SK-N-SH (cell line): ENCODE measurements around the gene LANCL2. TPM values are rescaled to one million over a fixed set of nuclear protein-coding genes. Genes with fewer than 3 reads are reported as not detected.

ENCODE experiments used
- CTCF ChIA-PET: fragments of 300-600, 350-600 bp; formaldehyde crosslinking; extraction: SDS; loops from one replicate; lab custom pipeline; 2021; lab: Yijun Ruan, JAX
- POLR2A ChIA-PET: fragments of 350-600 bp; sonication (Branson Sonifier 250); formaldehyde crosslinking; extraction: SDS; loops from one replicate; lab custom pipeline; 2020; ENCODE audit warnings: antibody characterized with exemption, inconsistent platforms; lab: Yijun Ruan, JAX
- DNase-seq: peaks from one replicate; pipeline ENCODE4 v3.0.0; 2012
- H2AFZ ChIP-seq: fragments of 200-600 bp; sonication (generic); 2 replicates; pipeline ENCODE4 v1.8.1; 2016; ENCODE audit warnings: antibody characterized with exemption, mild to moderate bottlenecking, low read depth
- H3F3A ChIP-seq: fragments of 200-600 bp; sonication (generic); replicated peaks from 2 replicates; pipeline ENCODE3; 2016; ENCODE audit warnings: antibody characterized with exemption, mild to moderate bottlenecking; ENCODE audit not compliant: insufficient read depth
- H3K27ac ChIP-seq, 2 experiments: fragments of 200-500 bp in 1 of 2; fragments of 200-600 bp in 1 of 2; sonication (Bioruptor generic) in 1 of 2; sonication (generic), shearing (Covaris generic) in 1 of 2; 2 replicates each; pipeline versions ENCODE4 v1.5.1 to v1.6.1; 2014 to 2016; ENCODE audit warnings: low read depth in 2 of 2, inconsistent platforms in 1 of 2, low read length in 1 of 2, mild to moderate bottlenecking in 1 of 2, mixed read lengths in 1 of 2
- H3K27me3 ChIP-seq: fragments of 200-600 bp; sonication (generic), shearing (Covaris generic); 2 replicates; pipeline ENCODE4 v1.6.1; 2016; ENCODE audit warnings: mixed run types; ENCODE audit not compliant: insufficient read depth
- H3K36me3 ChIP-seq, 2 experiments: fragments of 200-500 bp in 1 of 2; fragments of 200-600 bp in 1 of 2; sonication (Bioruptor generic) in 1 of 2; sonication (generic) in 1 of 2; replicated peaks in 1 of 2; 2 replicates each; pipeline versions ENCODE3 to v1.5.1; 2014 to 2016; ENCODE audit warnings: low read length in 1 of 2, mild to moderate bottlenecking in 1 of 2; ENCODE audit not compliant: insufficient read depth in 2 of 2, control insufficient read depth in 1 of 2
- H3K4me1 ChIP-seq, 2 experiments: fragments of 200-500 bp in 1 of 2; fragments of 200-600 bp in 1 of 2; sonication (Bioruptor generic) in 1 of 2; sonication (generic), shearing (Covaris generic) in 1 of 2; 2 replicates each; pipeline versions ENCODE4 v1.5.1 to v1.6.1; 2014 to 2016; ENCODE audit warnings: low read depth in 1 of 2, low read length in 1 of 2, mixed run types in 1 of 2; ENCODE audit not compliant: insufficient read depth in 2 of 2, control insufficient read depth in 1 of 2
- H3K4me2 ChIP-seq: fragments of 200-600 bp; sonication (generic), shearing (Covaris generic); 2 replicates; pipeline ENCODE4 v1.6.1; 2017; ENCODE audit warnings: mixed run types
- H3K4me3 ChIP-seq, 2 experiments: fragments of 200-500 bp in 1 of 2; fragments of 200-600 bp in 1 of 2; sonication (Bioruptor generic) in 1 of 2; sonication (generic), shearing (Covaris generic) in 1 of 2; 2 replicates each; pipeline versions ENCODE4 v1.5.1 to v1.8.1; 2014 to 2016; ENCODE audit warnings: low read depth in 2 of 2, inconsistent platforms in 1 of 2, low read length in 1 of 2, mild to moderate bottlenecking in 1 of 2, mixed read lengths in 1 of 2, moderate library complexity in 1 of 2
- H3K79me2 ChIP-seq: fragments of 200-600 bp; sonication (generic); 2 replicates; pipeline ENCODE4 v1.8.1; 2017; ENCODE audit warnings: mild to moderate bottlenecking; ENCODE audit not compliant: insufficient read depth
- H3K9ac ChIP-seq: fragments of 200-600 bp; sonication (generic); 2 replicates; pipeline ENCODE4 v1.6.1; 2017; ENCODE audit warnings: mixed run types
- H3K9me2 ChIP-seq: fragments of 200-600 bp; sonication (generic); 2 replicates; pipeline ENCODE4 v1.6.1; 2017; ENCODE audit warnings: mixed run types
- H3K9me3 ChIP-seq: fragments of 200-600 bp; sonication (generic); 2 replicates; pipeline ENCODE4 v1.6.1; 2017; ENCODE audit warnings: mixed run types, mild to moderate bottlenecking, moderate library complexity
- H4K20me1 ChIP-seq: fragments of 200-600 bp; sonication (generic); 2 replicates; pipeline ENCODE4 v1.6.1; 2017; ENCODE audit warnings: mild to moderate bottlenecking, mixed run types; ENCODE audit not compliant: insufficient read depth
- FOSL2 ChIP-seq: IDR thresholded peaks from 2 replicates; pipeline ENCODE4 v1.4.0; 2012; ENCODE audit warnings: low read depth, mild to moderate bottlenecking, moderate library complexity, borderline replicate concordance
- FOXJ3 ChIP-seq: sonication (generic); formaldehyde crosslinking; IDR thresholded peaks from 2 replicates; pipeline ENCODE4 v1.5.1; 2020; ENCODE audit warnings: mild to moderate bottlenecking, missing genetic modification reagents
- GATA2 ChIP-seq: sonication (generic); formaldehyde crosslinking; IDR thresholded peaks from 2 replicates; pipeline ENCODE4 v1.5.0; 2020; ENCODE audit warnings: mild to moderate bottlenecking, missing genetic modification reagents
- MXI1 ChIP-seq: IDR thresholded peaks from 2 replicates; pipeline ENCODE4 v1.6.1; 2012; ENCODE audit warnings: mild to moderate bottlenecking, low read depth, low read length, improper control_type of control experiment
- NFIC ChIP-seq: IDR thresholded peaks from 2 replicates; pipeline ENCODE4 v1.4.0; 2012; ENCODE audit warnings: borderline replicate concordance
- NRF1 ChIP-seq: IDR thresholded peaks from 2 replicates; pipeline ENCODE4 v1.6.1; 2012; ENCODE audit warnings: low read depth, mild to moderate bottlenecking, low read length
- RAD21 ChIP-seq: IDR thresholded peaks from 2 replicates; pipeline ENCODE4 v1.6.1; 2012; ENCODE audit warnings: mild to moderate bottlenecking, low read length
- RXRA ChIP-seq: IDR thresholded peaks from 2 replicates; pipeline ENCODE4 v1.4.0; 2012; ENCODE audit warnings: low read depth, mild to moderate bottlenecking, borderline replicate concordance
- SIN3A ChIP-seq: IDR thresholded peaks from 2 replicates; pipeline ENCODE4 v1.6.1; 2012; ENCODE audit warnings: low read depth, mild to moderate bottlenecking, low read length, moderate library complexity, borderline replicate concordance
- TCF12 ChIP-seq: IDR thresholded peaks from 2 replicates; pipeline ENCODE4 v1.4.0; 2012
- YY1 ChIP-seq: IDR thresholded peaks from 2 replicates; pipeline ENCODE4 v1.4.0; 2012; ENCODE audit warnings: low read depth, mild to moderate bottlenecking
- WGBS: methylation state at CpG from one replicate; pipeline ENCODE4 v1.1.6; 2017; ENCODE audit warnings: low lambda C conversion rate; 5-methylcytosine and 5-hydroxymethylcytosine counted together
- polyA plus RNA-seq, 3 experiments: library from polyadenylated mRNA; depleted of rRNA; stranded (reverse); fragments of >200 nt; gene quantifications; 2 replicates each; pipeline ENCODE4 v1.2.3, GENCODE V29; 2012
- TF ChIP-seq, protein P1 (sequence below): IDR thresholded peaks from 2 replicates; pipeline ENCODE4; 2012
- TF ChIP-seq, protein P2 (sequence below): IDR thresholded peaks from 2 replicates; pipeline ENCODE4 v1.4.0; 2012; ENCODE audit warnings: low read depth, borderline replicate concordance
- TF ChIP-seq, protein P3 (sequence below): IDR thresholded peaks from 2 replicates; pipeline ENCODE4 v1.6.1; 2012; ENCODE audit warnings: mild to moderate bottlenecking, low read depth, low read length, moderate library complexity

LANCL2 gene
- polyA plus RNA-seq, 1 of the 3 experiments (the other 2 are of a cell fraction) = 36.7 TPM

DNA sequence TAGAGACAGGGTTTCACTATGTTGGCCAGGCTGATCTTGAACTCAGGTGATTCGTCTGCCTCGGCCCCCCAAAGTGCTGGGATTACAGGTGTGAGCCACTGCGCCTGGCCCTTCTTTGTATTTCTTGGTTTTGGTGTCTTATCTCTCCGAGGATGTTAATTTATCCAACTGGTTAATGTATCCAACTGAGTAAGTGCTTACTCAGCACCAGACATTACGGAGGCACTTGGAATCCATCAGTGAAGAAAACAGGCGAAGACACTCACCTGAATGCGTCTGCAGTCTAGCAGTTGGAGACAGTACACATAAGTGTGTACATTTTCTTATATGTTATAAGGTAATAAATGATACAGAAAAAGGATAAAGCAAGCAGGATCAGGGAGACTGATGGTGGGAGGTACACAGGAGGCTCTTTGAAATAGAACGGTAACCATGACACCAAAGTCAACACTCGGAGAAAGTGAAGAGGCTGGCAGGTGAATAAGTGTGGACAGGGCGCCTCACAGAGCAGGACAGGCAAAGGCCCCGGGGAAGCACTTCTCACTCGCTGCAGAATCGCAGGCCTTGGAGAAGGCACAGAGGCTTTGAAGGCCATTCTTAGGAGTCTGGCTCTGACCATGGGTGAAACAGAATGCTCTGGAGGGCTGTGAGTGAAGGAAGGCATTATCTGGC lies 73.1 kb downstream of the LANCL2 start:
- TF ChIP-seq, protein P1, sequence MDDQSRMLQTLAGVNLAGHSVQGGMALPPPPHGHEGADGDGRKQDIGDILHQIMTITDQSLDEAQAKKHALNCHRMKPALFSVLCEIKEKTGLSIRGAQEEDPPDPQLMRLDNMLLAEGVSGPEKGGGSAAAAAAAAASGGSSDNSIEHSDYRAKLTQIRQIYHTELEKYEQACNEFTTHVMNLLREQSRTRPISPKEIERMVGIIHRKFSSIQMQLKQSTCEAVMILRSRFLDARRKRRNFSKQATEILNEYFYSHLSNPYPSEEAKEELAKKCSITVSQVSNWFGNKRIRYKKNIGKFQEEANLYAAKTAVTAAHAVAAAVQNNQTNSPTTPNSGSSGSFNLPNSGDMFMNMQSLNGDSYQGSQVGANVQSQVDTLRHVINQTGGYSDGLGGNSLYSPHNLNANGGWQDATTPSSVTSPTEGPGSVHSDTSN = no peak
- TF ChIP-seq FOSL2 = no peak
- no peak for TF ChIP-seq NFIC
- TF ChIP-seq SIN3A = no peak
- TF ChIP-seq, protein P2, sequence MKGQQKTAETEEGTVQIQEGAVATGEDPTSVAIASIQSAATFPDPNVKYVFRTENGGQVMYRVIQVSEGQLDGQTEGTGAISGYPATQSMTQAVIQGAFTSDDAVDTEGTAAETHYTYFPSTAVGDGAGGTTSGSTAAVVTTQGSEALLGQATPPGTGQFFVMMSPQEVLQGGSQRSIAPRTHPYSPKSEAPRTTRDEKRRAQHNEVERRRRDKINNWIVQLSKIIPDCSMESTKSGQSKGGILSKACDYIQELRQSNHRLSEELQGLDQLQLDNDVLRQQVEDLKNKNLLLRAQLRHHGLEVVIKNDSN = no peak
- no peak for TF ChIP-seq RAD21
- TF ChIP-seq TCF12 = no peak
- TF ChIP-seq MXI1 = no peak
- TF ChIP-seq YY1 = no peak
- no peak; the same call in 1 of the 2 replicates for TF ChIP-seq GATA2 (CRISPR knock-in tag)
- no peak for TF ChIP-seq RXRA
- TF ChIP-seq, protein P3, sequence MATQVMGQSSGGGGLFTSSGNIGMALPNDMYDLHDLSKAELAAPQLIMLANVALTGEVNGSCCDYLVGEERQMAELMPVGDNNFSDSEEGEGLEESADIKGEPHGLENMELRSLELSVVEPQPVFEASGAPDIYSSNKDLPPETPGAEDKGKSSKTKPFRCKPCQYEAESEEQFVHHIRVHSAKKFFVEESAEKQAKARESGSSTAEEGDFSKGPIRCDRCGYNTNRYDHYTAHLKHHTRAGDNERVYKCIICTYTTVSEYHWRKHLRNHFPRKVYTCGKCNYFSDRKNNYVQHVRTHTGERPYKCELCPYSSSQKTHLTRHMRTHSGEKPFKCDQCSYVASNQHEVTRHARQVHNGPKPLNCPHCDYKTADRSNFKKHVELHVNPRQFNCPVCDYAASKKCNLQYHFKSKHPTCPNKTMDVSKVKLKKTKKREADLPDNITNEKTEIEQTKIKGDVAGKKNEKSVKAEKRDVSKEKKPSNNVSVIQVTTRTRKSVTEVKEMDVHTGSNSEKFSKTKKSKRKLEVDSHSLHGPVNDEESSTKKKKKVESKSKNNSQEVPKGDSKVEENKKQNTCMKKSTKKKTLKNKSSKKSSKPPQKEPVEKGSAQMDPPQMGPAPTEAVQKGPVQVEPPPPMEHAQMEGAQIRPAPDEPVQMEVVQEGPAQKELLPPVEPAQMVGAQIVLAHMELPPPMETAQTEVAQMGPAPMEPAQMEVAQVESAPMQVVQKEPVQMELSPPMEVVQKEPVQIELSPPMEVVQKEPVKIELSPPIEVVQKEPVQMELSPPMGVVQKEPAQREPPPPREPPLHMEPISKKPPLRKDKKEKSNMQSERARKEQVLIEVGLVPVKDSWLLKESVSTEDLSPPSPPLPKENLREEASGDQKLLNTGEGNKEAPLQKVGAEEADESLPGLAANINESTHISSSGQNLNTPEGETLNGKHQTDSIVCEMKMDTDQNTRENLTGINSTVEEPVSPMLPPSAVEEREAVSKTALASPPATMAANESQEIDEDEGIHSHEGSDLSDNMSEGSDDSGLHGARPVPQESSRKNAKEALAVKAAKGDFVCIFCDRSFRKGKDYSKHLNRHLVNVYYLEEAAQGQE = no peak
- TF ChIP-seq FOXJ3 (CRISPR knock-in tag) = no peak
- TF ChIP-seq NRF1 = no peak
- Histone ChIP-seq H3F3A (peaks cover 4% of the 10 kb centered on the region), H3K9me3 (no peaks in the 10 kb centered on the region), H3K4me1 (peaks cover 16 to 42% of the 10 kb centered on the region in 2 experiments), H3K27me3 (no peaks in the 10 kb centered on the region), H3K4me2 (no peak overlapping the region), H3K9ac (no peak overlapping the region), H4K20me1 (no peaks in the 10 kb centered on the region), H2AFZ (no peak overlapping the region), H3K4me3 (no peak overlapping the region), H3K27ac (no peak overlapping the region), H3K36me3 (no peaks in the 10 kb centered on the region), H3K79me2 (no peaks in the 10 kb centered on the region), H3K9me2 (no peaks in the 10 kb centered on the region)
- POLR2A ChIA-PET = no interaction called here
- WGBS = 90% methylated on average over 13 of the region's 13 CpGs
- CTCF ChIA-PET = interaction anchor here (0.8 to 2.1 kb wide), 3 partner anchors 23 to 155 kb away, joined by 3 to 7 read pairs (median 4); partner anchors contain the start of gene VOPP1
- DNase-seq = no peak
